ENCODE results near the gene MRPS26. TPM values are rescaled to one million over a fixed set of nuclear protein-coding genes. Genes with fewer than 3 reads are reported as not detected.

MRPS26 gene
- total RNA-seq, 2 experiments from 2014 or later, result 155 to 158 TPM

- no peak for DNase-seq
- Mint-ChIP-seq H3K9me3 (no peaks in the 10 kb centered on the region), H3K4me3 (no peak overlapping the region), H3K4me1 (ENCODE audit: low read depth) (peaks cover 24% of the 10 kb centered on the region), H3K27ac (no peak overlapping the region), H3K27me3 (peaks cover 39% of the 10 kb centered on the region), H3K36me3 (no peaks in the 10 kb centered on the region)
- intact Hi-C loops (cut with micrococcal nuclease), result no loop called here
- CTCF ChIA-PET, result no interaction called here
- POLR2A ChIA-PET, result no interaction called here
Measured at GRCh38 chr20:3080939-3081388, 35.1 kb downstream of the MRPS26 start.

DNA sequence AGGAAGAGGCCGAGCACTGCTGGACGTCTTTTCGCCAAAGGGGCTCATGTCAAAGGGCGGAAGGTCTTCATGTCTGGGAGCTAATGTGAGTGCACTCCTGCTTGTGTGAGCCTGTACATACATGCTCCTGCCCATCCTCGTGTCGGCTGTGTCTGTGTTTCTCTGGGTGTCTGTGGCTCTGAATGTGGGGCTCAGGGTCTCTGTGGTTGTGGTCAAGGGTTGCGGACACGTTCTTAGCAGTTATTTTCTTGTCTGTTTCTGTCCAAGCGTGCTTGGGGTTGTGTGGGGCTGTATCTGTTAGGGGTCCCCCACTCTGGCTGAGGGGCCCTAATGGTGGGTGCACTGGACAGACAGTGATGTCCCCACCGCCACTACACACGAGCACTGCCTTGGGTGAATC, 35.8 kb downstream of the MRPS26 start:
- no peaks in the 10 kb centered on the region for H3K36me3 Mint-ChIP-seq
- ChIA-PET CTCF (no interaction called here), POLR2A (no interaction called here)
- no peak for DNase-seq
- H3K4me1 Mint-ChIP-seq (ENCODE audit: low read depth), result peaks cover 24% of the 10 kb centered on the region
- no peak overlapping the region for H3K4me3 Mint-ChIP-seq
- H3K9me3 Mint-ChIP-seq, result no peaks in the 10 kb centered on the region
- H3K27me3 Mint-ChIP-seq, result peaks cover 39% of the 10 kb centered on the region
- intact Hi-C loops (cut with micrococcal nuclease), result no loop called here
- H3K27ac Mint-ChIP-seq, result no peak overlapping the region

GRCh38 chr20:3082306-3082951, 36.6 kb downstream of the MRPS26 start:
- intact Hi-C loops (cut with micrococcal nuclease), result no loop called here
- Mint-ChIP-seq H3K4me3 (peak overlapping the region; percentile 15), H3K27me3 (peaks cover 39% of the 10 kb centered on the region), H3K36me3 (no peaks in the 10 kb centered on the region), H3K4me1 (ENCODE audit: low read depth) (peaks cover 18% of the 10 kb centered on the region), H3K27ac (no peak overlapping the region), H3K9me3 (no peaks in the 10 kb centered on the region)
- POLR2A ChIA-PET, result interaction anchor here (1.0 kb wide), 1 partner anchor 10 kb away, joined by 4 read pairs; no protein-coding TSS in a partner anchor
- no peak for DNase-seq
- CTCF ChIA-PET, result interaction anchor here (1.5 kb wide), 1 partner anchor 29 kb away, joined by 5 read pairs; no protein-coding TSS in a partner anchor

DNA sequence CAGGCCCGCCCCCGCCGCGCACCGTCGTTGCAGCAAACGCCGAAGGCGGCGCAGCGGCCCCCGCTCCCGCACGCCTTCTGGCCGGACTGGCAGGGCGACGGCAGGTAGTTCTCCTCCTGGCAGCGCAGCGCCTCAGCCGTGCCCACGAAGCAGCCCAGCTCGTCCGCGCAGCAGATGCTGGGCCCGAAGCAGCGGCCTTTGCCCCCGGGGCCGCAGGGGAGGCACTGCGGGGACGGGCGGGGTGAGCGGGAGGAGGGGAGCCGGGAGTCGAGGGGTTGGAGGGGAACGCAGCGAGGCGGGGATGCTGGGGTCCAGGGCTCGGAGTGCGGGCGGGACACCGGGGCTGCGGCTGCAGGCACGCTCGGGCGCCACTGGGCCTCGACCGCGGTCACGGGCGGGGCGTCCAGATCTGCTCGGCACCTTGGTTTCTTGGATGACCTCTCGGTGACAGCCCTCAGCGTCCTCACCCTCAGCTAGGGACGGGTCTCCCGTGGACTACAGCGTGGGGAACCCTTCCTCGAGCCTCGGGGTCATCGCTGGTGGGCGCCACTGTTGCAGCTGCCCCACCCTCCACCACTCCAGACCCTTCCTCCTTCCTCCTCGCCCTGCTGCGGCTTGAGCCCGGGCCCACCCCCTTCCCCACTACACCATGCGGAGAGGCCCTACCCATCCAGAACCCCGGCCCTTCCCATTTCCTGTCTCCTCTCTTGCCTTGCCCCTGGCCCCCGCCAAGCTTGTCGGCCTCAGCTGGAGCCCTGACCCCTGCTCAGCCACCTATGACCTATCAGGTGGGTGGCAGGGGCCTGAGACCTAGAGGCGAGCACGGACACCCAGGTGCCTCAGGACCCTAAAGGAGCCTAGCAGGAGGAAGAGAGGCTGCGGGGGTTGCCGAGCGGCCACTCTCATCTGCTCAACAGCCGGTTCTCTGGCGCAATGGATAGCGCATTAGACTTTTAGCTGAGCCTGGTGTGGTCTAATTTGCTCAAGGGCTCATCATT, 37.4 kb downstream of the MRPS26 start:
- no peak for DNase-seq
- no peaks in the 10 kb centered on the region for H3K36me3 Mint-ChIP-seq
- POLR2A ChIA-PET, result interaction anchor here (1.0 kb wide), 1 partner anchor 9 kb away, joined by 4 read pairs; no protein-coding TSS in a partner anchor
- intact Hi-C loops (cut with micrococcal nuclease), result no loop called here
- CTCF ChIA-PET, result interaction anchor here (1.5 kb wide), 1 partner anchor 30 kb away, joined by 5 read pairs; no protein-coding TSS in a partner anchor
- H3K9me3 Mint-ChIP-seq, result no peaks in the 10 kb centered on the region
- H3K4me1 Mint-ChIP-seq (ENCODE audit: low read depth), result peaks cover 12% of the 10 kb centered on the region
- peaks cover 38% of the 10 kb centered on the region for H3K27me3 Mint-ChIP-seq
- no peak overlapping the region for H3K27ac Mint-ChIP-seq
- H3K4me3 Mint-ChIP-seq, result peak overlapping the region; percentile 26

GRCh38 chr20:3084283-3084985, 38.6 kb downstream of the MRPS26 start, which contains the start of gene AVP:
Gene AVP, minus strand, starts transcription at chr20:3084724. Its CDS starts 50 bp downstream, at chr20:3084674.
- CTCF ChIA-PET, result no interaction called here

GRCh38 chr20:3084986-3085360, 39.1 kb downstream of the MRPS26 start:
- H3K9me3 Mint-ChIP-seq, result no peaks in the 10 kb centered on the region
- CTCF ChIA-PET, result no interaction called here
- intact Hi-C loops (cut with micrococcal nuclease), result no loop called here
- DNase-seq, result no peak
- POLR2A ChIA-PET, result no interaction called here
- no peaks in the 10 kb centered on the region for H3K36me3 Mint-ChIP-seq
- H3K4me3 Mint-ChIP-seq, result no peak overlapping the region
- H3K27ac Mint-ChIP-seq, result no peak overlapping the region
- peaks cover 12% of the 10 kb centered on the region for H3K4me1 Mint-ChIP-seq (ENCODE audit: low read depth)
- peaks cover 30% of the 10 kb centered on the region for H3K27me3 Mint-ChIP-seq

More at GRCh38 chr20:3084283-3084985, 38.6 kb downstream of the MRPS26 start, which contains the start of gene AVP:
- POLR2A ChIA-PET, result no interaction called here
- Mint-ChIP-seq H3K27me3 (peaks cover 31% of the 10 kb centered on the region), H3K4me1 (ENCODE audit: low read depth) (peaks cover 12% of the 10 kb centered on the region), H3K9me3 (no peaks in the 10 kb centered on the region), H3K27ac (no peak within 1 kb of the TSS), H3K36me3 (no peaks in the 10 kb centered on the region), H3K4me3 (peak within 1 kb of the TSS; percentile 26)
- intact Hi-C loops (cut with micrococcal nuclease), result no loop called here
- no peak for DNase-seq

- ChIA-PET POLR2A (no interaction called here), CTCF (interaction anchor here (0.9 kb wide), 1 partner anchor 32 kb away, joined by 4 read pairs; no protein-coding TSS in a partner anchor)
- peaks cover 27% of the 10 kb centered on the region for H3K27me3 Mint-ChIP-seq
- H3K4me1 Mint-ChIP-seq (ENCODE audit: low read depth), result peaks cover 12% of the 10 kb centered on the region
- no peak overlapping the region for H3K4me3 Mint-ChIP-seq
- H3K27ac Mint-ChIP-seq, result no peak overlapping the region
- no peak for DNase-seq
- intact Hi-C loops (cut with micrococcal nuclease), result no loop called here
- H3K9me3 Mint-ChIP-seq, result no peaks in the 10 kb centered on the region
- no peaks in the 10 kb centered on the region for H3K36me3 Mint-ChIP-seq
Measured at GRCh38 chr20:3085571-3086072, 39.8 kb downstream of the MRPS26 start.

- POLR2A ChIA-PET, result no interaction called here
- Mint-ChIP-seq H3K27me3 (peaks cover 22% of the 10 kb centered on the region), H3K27ac (no peak overlapping the region)
Measured at GRCh38 chr20:3088031-3088430, 42.2 kb downstream of the MRPS26 start.

GRCh38 chr20:3090565-3090964, 44.7 kb downstream of the MRPS26 start:
- H3K27ac Mint-ChIP-seq, result no peak overlapping the region
- peaks cover 14% of the 10 kb centered on the region for H3K4me1 Mint-ChIP-seq (ENCODE audit: low read depth)
- POLR2A ChIA-PET, result no interaction called here
- DNase-seq, result no peak
- H3K36me3 Mint-ChIP-seq, result no peaks in the 10 kb centered on the region
- H3K9me3 Mint-ChIP-seq, result no peaks in the 10 kb centered on the region
- CTCF ChIA-PET, result no interaction called here
- H3K27me3 Mint-ChIP-seq, result peaks cover 10% of the 10 kb centered on the region
- intact Hi-C loops (cut with micrococcal nuclease), result loop anchor here (10.0 kb wide), 1 partner anchor 64 kb away; the partner anchor contains the start of genes FASTKD5 and UBOX5
- H3K4me3 Mint-ChIP-seq, result no peak overlapping the region

More at GRCh38 chr20:3088031-3088430, 42.2 kb downstream of the MRPS26 start:
- H3K9me3 Mint-ChIP-seq, result no peaks in the 10 kb centered on the region
- H3K4me3 Mint-ChIP-seq, result no peak overlapping the region
- peaks cover 9% of the 10 kb centered on the region for H3K4me1 Mint-ChIP-seq (ENCODE audit: low read depth)
- no peaks in the 10 kb centered on the region for H3K36me3 Mint-ChIP-seq
- intact Hi-C loops (cut with micrococcal nuclease), result no loop called here
- no peak for DNase-seq
- CTCF ChIA-PET, result interaction anchor here (1.0 kb wide), 1 partner anchor 35 kb away, joined by 4 read pairs; no protein-coding TSS in a partner anchor

GRCh38 chr20:3092611-3093379, 46.9 kb downstream of the MRPS26 start:
- POLR2A ChIA-PET, result interaction anchor here (0.6 to 1.4 kb wide), 2 partner anchors 10 to 41 kb away, joined by 3 to 4 read pairs; no protein-coding TSS in a partner anchor
- CTCF ChIA-PET, result interaction anchor here (0.7 to 1.0 kb wide), 2 partner anchors 8 to 349 kb away, joined by 3 to 4 read pairs; no protein-coding TSS in a partner anchor
- Mint-ChIP-seq H3K27me3 (peaks cover 10% of the 10 kb centered on the region), H3K4me1 (ENCODE audit: low read depth) (peaks cover 14% of the 10 kb centered on the region), H3K9me3 (no peaks in the 10 kb centered on the region), H3K27ac (peak overlapping the region; percentile 62), H3K36me3 (no peaks in the 10 kb centered on the region), H3K4me3 (peak overlapping the region; percentile 74)
- intact Hi-C loops (cut with micrococcal nuclease), result loop anchor here (10.0 kb wide), 1 partner anchor 62 kb away; the partner anchor contains the start of genes FASTKD5 and UBOX5
- peak; percentile 54 for DNase-seq
